Activated T-cell treated with anti-CD3 and anti-CD28 coated beads, Interleukin-2, amount 50 U/mL, for 48 hours (primary cell): ENCODE data around the gene WDR48.

ENCODE experiments used
- DNase-seq, 2 experiments: peaks; one replicate each; pipeline ENCODE4 v3.0.0-alpha.2; 2020

Gene WDR48

GRCh38 chr3:39065197-39065596 lies 13.4 kb downstream of the WDR48 start:
- no peak for DNase-seq

GRCh38 chr3:39067286-39067685 lies 15.5 kb downstream of the WDR48 start:
- DNase-seq = no peak

- DNase-seq = no peak
Observed at GRCh38 chr3:39068556-39068955, 16.7 kb downstream of the WDR48 start.

GRCh38 chr3:39075910-39076309 lies 24.1 kb downstream of the WDR48 start:
- no peak for DNase-seq

- DNase-seq = no peak
Observed at GRCh38 chr3:39079530-39079929, 27.7 kb downstream of the WDR48 start.

GRCh38 chr3:39080026-39080425 lies 28.2 kb downstream of the WDR48 start:
- no peak for DNase-seq

GRCh38 chr3:39082666-39083313 lies 31.0 kb downstream of the WDR48 start:
- no peak for DNase-seq

GRCh38 chr3:39086144-39086543 lies 34.3 kb downstream of the WDR48 start:
- no peak for DNase-seq

- no peak for DNase-seq
Observed at GRCh38 chr3:39088456-39088855, 36.6 kb downstream of the WDR48 start.

- no peak for DNase-seq
Observed at GRCh38 chr3:39088889-39089288, 37.1 kb downstream of the WDR48 start.

- no peak for DNase-seq
Observed at GRCh38 chr3:39090922-39091321, 39.1 kb downstream of the WDR48 start.

- DNase-seq = no peak
Observed at GRCh38 chr3:39094851-39095677, 43.2 kb downstream of the WDR48 start.

GRCh38 chr3:39095778-39096177 lies 44.0 kb downstream of the WDR48 start:
- no peak for DNase-seq

GRCh38 chr3:39096775-39097174 lies 45.0 kb downstream of the WDR48 start:
- no peak for DNase-seq

- no peak for DNase-seq
Observed at GRCh38 chr3:39097716-39098472, 46.1 kb downstream of the WDR48 start.

- DNase-seq = no peak
Observed at GRCh38 chr3:39098473-39099000, 46.7 kb downstream of the WDR48 start.

GRCh38 chr3:39099242-39099641 lies 47.4 kb downstream of the WDR48 start:
- DNase-seq = no peak

- no peak for DNase-seq
Observed at GRCh38 chr3:39099738-39100499, 48.1 kb downstream of the WDR48 start.

GRCh38 chr3:39100500-39100886 lies 48.7 kb downstream of the WDR48 start:
- no peak for DNase-seq

- peak in 1 of 2 experiments; percentile 58 for DNase-seq
Observed at GRCh38 chr3:39101022-39101689, 49.3 kb downstream of the WDR48 start.

GRCh38 chr3:39102504-39103323 lies 50.9 kb downstream of the WDR48 start:
- DNase-seq = no peak
